PC-3 (cell line): ENCODE data around the gene APBA2. TPM values are rescaled to one million over a fixed set of nuclear protein-coding genes. Genes with fewer than 3 reads are reported as not detected.
"Not testable (repeated sequence)": the region's sequence is repeated elsewhere in the genome, so short reads cannot be mapped to it uniquely, and the experiment has no call there.

Source experiments
- ATAC-seq: fragments of 200-7000 bp; cut with Tn5 transposase; 2 replicates; pipeline ENCODE4 v1.9.1; 2020; ENCODE audit warnings: mild to moderate bottlenecking, moderate library complexity
- BruUV-seq: library from RNA; stranded (reverse); fragments of 400-500 nt; replicated peaks from 2 replicates; lab custom pipeline; 2021; lab: Mats Ljungman, UMichigan
- CTCF ChIA-PET: fragments of 300-600 bp; sonication (Branson Sonifier 250); formaldehyde crosslinking; loops from one replicate; lab custom pipeline; 2022; ENCODE audit warnings: antibody characterized with exemption; lab: Charles Lee
- POLR2A ChIA-PET: fragments of 300-600 bp; sonication (Branson Sonifier 250); formaldehyde crosslinking; loops from one replicate; lab custom pipeline; 2022; ENCODE audit warnings: antibody characterized with exemption; ENCODE audit not compliant: unreplicated experiment; lab: Charles Lee
- DNase-seq: peaks from one replicate; pipeline ENCODE4 v3.0.0-alpha.2; 2015
- H2AFZ ChIP-seq: fragments of 300-600 bp; sonication (generic); 2 replicates; pipeline ENCODE4 v1.6.0; 2016; ENCODE audit warnings: antibody characterized with exemption, low read length
- H3F3A ChIP-seq: fragments of 300-600 bp; sonication (generic); one replicate; pipeline ENCODE4 v1.6.0; 2017; ENCODE audit warnings: antibody characterized with exemption, low read length, control low read depth, mild to moderate bottlenecking; ENCODE audit not compliant: unreplicated experiment
- H3K27ac ChIP-seq: fragments of 300-600 bp; sonication (generic); 2 replicates; pipeline ENCODE4 v1.5.1; 2016; ENCODE audit warnings: mild to moderate bottlenecking, low read length
- H3K27me3 ChIP-seq: fragments of 300-600 bp; sonication (generic); 2 replicates; pipeline ENCODE4 v1.6.1; 2016; ENCODE audit warnings: low read length, mixed read lengths
- H3K36me3 ChIP-seq: fragments of 300-600 bp; sonication (generic); 2 replicates; pipeline ENCODE4 v1.6.1; 2016; ENCODE audit warnings: low read depth, mixed run types, low read length, mixed read lengths
- H3K4me1 ChIP-seq: fragments of 300-600 bp; sonication (generic); 2 replicates; pipeline ENCODE4 v1.5.1; 2016; ENCODE audit warnings: low read length; ENCODE audit not compliant: insufficient read depth
- H3K4me2 ChIP-seq: fragments of 300-600 bp; sonication (generic); 2 replicates; pipeline ENCODE4 v1.6.0; 2016; ENCODE audit warnings: low read length
- H3K4me3 ChIP-seq: fragments of 300-600 bp; sonication (generic); 2 replicates; pipeline ENCODE4 v1.5.1; 2016; ENCODE audit warnings: mild to moderate bottlenecking, low read length, mixed read lengths
- H3K79me2 ChIP-seq: fragments of 300-600 bp; sonication (generic); 2 replicates; pipeline ENCODE4 v1.6.1; 2017; ENCODE audit warnings: low read length, mixed read lengths
- H3K9ac ChIP-seq: fragments of 300-600 bp; sonication (generic); 2 replicates; pipeline ENCODE4 v1.6.0; 2016; ENCODE audit warnings: mild to moderate bottlenecking, low read length
- H3K9me2 ChIP-seq: fragments of 300-600 bp; sonication (generic); replicated peaks from 2 replicates; pipeline ENCODE4 v1.6.1; 2016; ENCODE audit warnings: mixed run types, low read length, mixed read lengths
- H3K9me3 ChIP-seq: fragments of 300-600 bp; sonication (generic); 2 replicates; pipeline ENCODE4 v1.6.1; 2016; ENCODE audit warnings: low read length, mixed read lengths
- H4K20me1 ChIP-seq: fragments of 300-600 bp; sonication (generic); 2 replicates; pipeline ENCODE4 v1.6.1; 2016; ENCODE audit warnings: low read length, mixed read lengths
- EZH2 ChIP-seq: fragments of 300-600 bp; sonication (generic); IDR thresholded peaks from one replicate; pipeline ENCODE4 v1.6.1; 2017; ENCODE audit warnings: antibody characterized with exemption, mild to moderate bottlenecking, low read length; ENCODE audit not compliant: unreplicated experiment
- EZH2phosphoT487 ChIP-seq: fragments of 300-600 bp; sonication (generic); IDR thresholded peaks from 2 replicates; pipeline ENCODE4 v1.6.1; 2018; ENCODE audit warnings: mild to moderate bottlenecking, antibody characterized with exemption, low read length, borderline replicate concordance
- intact Hi-C: fragments of 100-400 bp; cut with micrococcal nuclease; formaldehyde crosslinking; loops from 2 replicates; pipeline ENCODE4 v1.9.0; 2023
- total RNA-seq: library from RNA; depleted of rRNA; stranded (reverse); fragments of >200 nt; gene quantifications from 2 replicates; pipeline ENCODE4 v1.2.3, GENCODE V29; 2014
- TF ChIP-seq, protein P1 (sequence below): fragments of 300-600 bp; sonication (generic); conservative IDR thresholded peaks from 2 replicates; pipeline ENCODE4 v1.5.1; 2017; ENCODE audit warnings: antibody characterized with exemption, low read depth, mild to moderate bottlenecking, low read length

The APBA2 gene
- total RNA-seq, 1 experiment from 2014 or later = 61.7 TPM

DNA sequence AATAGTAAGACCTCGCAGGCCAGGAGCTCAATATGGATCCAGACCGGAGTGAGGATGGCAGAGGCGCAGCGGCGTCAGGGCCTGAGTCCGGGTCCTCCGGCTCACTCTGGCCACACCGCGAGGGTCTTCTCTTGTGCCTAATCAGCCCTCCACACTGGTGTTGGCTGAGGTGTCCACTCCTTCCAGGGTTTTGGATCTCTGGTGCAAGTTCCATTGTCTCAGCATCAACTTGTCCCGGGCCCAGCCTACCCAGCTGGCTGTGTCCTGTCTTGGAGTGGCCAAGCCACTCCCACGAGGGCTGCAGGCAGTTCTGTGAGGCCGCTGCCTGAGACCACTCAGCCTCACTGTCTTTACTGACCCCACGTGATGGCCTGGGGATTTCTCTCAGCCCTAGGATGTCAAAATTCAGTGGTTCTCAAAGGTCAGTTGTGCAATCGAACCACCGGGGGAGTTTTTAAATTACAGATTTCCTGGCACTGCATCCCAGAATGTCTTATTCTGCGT, 24.7 kb upstream of the APBA2 start:
- Histone ChIP-seq H3K36me3 (no peaks in the 10 kb centered on the region), H3K9ac (no peak overlapping the region), H3K9me3 (no peaks in the 10 kb centered on the region), H2AFZ (no peak overlapping the region), H4K20me1 (no peaks in the 10 kb centered on the region), H3K4me2 (no peak overlapping the region), H3K4me1 (no peaks in the 10 kb centered on the region), H3K27me3 (no peaks in the 10 kb centered on the region), H3K4me3 (no peak overlapping the region), H3K79me2 (no peaks in the 10 kb centered on the region), H3K9me2 (no peaks in the 10 kb centered on the region), H3K27ac (no peak overlapping the region), H3F3A (no peaks in the 10 kb centered on the region)
- intact Hi-C loops = no loop called here
- ChIA-PET POLR2A (no interaction called here), CTCF (no interaction called here)
- TF ChIP-seq, protein P1, sequence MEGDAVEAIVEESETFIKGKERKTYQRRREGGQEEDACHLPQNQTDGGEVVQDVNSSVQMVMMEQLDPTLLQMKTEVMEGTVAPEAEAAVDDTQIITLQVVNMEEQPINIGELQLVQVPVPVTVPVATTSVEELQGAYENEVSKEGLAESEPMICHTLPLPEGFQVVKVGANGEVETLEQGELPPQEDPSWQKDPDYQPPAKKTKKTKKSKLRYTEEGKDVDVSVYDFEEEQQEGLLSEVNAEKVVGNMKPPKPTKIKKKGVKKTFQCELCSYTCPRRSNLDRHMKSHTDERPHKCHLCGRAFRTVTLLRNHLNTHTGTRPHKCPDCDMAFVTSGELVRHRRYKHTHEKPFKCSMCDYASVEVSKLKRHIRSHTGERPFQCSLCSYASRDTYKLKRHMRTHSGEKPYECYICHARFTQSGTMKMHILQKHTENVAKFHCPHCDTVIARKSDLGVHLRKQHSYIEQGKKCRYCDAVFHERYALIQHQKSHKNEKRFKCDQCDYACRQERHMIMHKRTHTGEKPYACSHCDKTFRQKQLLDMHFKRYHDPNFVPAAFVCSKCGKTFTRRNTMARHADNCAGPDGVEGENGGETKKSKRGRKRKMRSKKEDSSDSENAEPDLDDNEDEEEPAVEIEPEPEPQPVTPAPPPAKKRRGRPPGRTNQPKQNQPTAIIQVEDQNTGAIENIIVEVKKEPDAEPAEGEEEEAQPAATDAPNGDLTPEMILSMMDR = no peak
- TF ChIP-seq EZH2phosphoT487 = no peak
- TF ChIP-seq EZH2 = no peak
- DNase-seq (no peak), ATAC-seq (no peak)
- BruUV-seq = no TSS peak

DNA sequence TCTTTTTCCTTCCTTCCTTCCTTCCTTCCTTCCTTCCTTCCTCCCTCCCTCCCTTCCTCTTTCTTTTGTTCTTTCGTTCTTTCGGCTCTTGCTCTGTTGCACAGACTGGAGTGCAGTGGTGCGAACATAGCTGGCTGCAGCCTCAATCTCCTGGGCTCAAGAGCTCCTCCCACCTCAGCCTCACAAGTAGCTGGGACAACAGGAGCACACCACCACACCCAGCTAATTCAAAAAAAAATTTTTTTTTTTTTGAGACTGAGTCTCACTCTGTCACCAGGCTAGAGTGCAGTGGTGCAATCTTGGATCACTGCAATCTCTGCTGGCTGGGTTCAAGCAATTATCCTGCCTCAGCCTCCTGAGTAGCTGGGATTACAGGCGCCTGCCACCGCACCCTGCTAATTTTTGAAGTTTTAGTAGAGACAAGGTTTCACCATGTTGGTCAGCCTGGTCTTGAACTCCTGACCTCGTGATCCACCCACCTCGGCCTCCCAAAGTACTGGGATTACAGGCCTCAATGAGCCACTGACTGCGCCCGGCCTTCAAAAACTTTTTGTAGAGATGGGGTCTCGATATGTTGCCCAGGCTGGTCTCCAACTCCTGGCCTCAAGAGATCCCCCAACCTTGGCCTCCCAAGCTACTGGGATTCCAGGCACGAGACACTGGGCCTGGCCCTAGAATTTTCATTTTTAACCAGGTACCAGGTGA, 24.0 kb upstream of the APBA2 start:
- H3K9ac ChIP-seq, CTCF ChIA-PET: not testable (repeated sequence)

DNA sequence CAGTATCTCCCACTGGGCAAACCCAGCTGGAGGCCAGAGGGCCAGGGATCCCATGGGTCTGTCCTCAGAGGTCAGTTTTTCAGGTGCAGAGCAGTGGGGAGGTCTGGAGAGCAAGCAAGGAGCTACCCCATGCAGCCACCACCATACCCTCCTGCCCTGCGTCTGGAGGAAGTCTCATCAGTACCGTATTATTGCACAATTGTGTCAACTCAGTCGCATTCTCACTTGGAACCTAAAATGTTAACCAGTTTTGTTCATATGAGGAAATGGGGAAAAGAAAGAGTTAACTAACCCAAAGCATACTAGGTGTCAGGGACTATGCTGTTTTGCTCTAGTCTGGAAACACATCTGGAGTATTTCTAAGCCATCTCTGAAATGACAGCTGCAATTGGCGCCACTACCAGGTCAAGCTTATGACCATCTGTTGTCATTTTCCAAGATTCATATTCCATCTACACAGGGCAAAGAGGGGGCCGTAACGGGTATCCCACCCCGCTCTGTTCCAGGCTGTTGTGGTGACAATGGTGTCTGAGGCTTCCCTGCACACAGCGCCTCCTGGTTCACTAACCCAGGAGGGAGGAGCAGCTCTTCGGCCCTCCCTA, 16.9 kb upstream of the APBA2 start:
- DNase-seq = no peak
- Histone ChIP-seq H3K9me2 (no peaks in the 10 kb centered on the region), H3K79me2 (no peaks in the 10 kb centered on the region), H3K4me2 (no peak overlapping the region), H3F3A (no peaks in the 10 kb centered on the region), H3K4me1 (no peaks in the 10 kb centered on the region), H3K36me3 (no peaks in the 10 kb centered on the region), H3K27ac (no peak overlapping the region), H3K4me3 (no peak overlapping the region), H3K27me3 (no peaks in the 10 kb centered on the region), H2AFZ (no peak overlapping the region), H4K20me1 (no peaks in the 10 kb centered on the region), H3K9ac (no peak overlapping the region), H3K9me3 (no peaks in the 10 kb centered on the region)
- no TSS peak for BruUV-seq
- ChIA-PET POLR2A (interaction anchor here (0.6 kb wide), 1 partner anchor 12 kb away, joined by 3 read pairs; no protein-coding TSS in a partner anchor), CTCF (no interaction called here)
- no peak for ATAC-seq
- intact Hi-C loops = no loop called here
- TF ChIP-seq EZH2 (no peak), EZH2phosphoT487 (no peak)

More for the DNA sequence above, 24.0 kb upstream of the APBA2 start:
- H3K4me2 ChIP-seq, ATAC-seq, H3K9me3 ChIP-seq, H3K36me3 ChIP-seq, H3K27ac ChIP-seq, intact Hi-C loops, POLR2A ChIA-PET, BruUV-seq, H3K4me1 ChIP-seq, H3F3A ChIP-seq, DNase-seq, H3K9me2 ChIP-seq, H4K20me1 ChIP-seq, H3K4me3 ChIP-seq, H2AFZ ChIP-seq, H3K79me2 ChIP-seq, H3K27me3 ChIP-seq: not testable (repeated sequence)
